Frontal cortex (tissue), 4 donors: ENCODE measurements around the gene COL4A4. TPM values are rescaled to one million over a fixed set of nuclear protein-coding genes. Genes with fewer than 3 reads are reported as not detected.
A peak's percentile ranks its signal among the peaks of the same experiment; 100 is the strongest.

Experiments used
- DNase-seq, 2 donors: peaks; one replicate each; pipeline ENCODE4 v3.0.0; 2012; ENCODE audit warnings: low spot score in 2 of 2
- FAIRE-seq: peaks from 2 replicates; lab custom pipeline; 2012; peaks lifted over from hg19 to GRCh38; lab: Jason Lieb, UNC
- total RNA-seq: library from RNA; depleted of rRNA; stranded (reverse); fragments of >200 nt; gene quantifications from one replicate; pipeline ENCODE4 v1.2.3, GENCODE V29; 2014
- donor health status: control.
- donor health status: control.
- donor health status: control.

Gene COL4A4
- total RNA-seq, 1 donor from 2014 or later = 0.41 TPM

GRCh38 chr2:227164763-227165291 is 822 bp upstream of the COL4A4 start:
- FAIRE-seq = no peak
- DNase-seq = peak in 1 of 2 donors; percentile 11

- DNase-seq (peak in 1 of 2 donors; percentile 23), FAIRE-seq (no peak)
Measured at GRCh38 chr2:227163485-227163997, 464 bp downstream of the COL4A4 start.

DNA sequence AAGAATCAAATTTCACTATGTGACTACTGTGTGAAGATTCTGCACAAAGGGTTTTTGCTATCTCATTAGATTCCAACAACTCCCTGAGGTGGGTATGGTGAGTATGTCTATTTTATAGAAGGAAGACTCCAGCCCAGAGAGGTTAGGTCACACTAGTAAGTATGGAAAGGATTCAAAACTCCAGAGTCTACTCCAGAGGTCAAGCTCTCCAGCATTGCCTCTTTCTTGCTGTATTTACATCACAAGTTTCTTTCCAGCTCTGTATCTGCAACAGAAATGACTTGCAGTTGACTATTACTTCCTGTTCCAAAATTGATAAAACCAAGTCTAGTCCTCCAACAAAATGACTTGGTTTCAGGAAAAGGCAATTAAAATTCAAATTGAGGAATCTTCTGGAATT is 2.1 kb downstream of the COL4A4 start:
- FAIRE-seq (no peak), DNase-seq (no peak)

DNA sequence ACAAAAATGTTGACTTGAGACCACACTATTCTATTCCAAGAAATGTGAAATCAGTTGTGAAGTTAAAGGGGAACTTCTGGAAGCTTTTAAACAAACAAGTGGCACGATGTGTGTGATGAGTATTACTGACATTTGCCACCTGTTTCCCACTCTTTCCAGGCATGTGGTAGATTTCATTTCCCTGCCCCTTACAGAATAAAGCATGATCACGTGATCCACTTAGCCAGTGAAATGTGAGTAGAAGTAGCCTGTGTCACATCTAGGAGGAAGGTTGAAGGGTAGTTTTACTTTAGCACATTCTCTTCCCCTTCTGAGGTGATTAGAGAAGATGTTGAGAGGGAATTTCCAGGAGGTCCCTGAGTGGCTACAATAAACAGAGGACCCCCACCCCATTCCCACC is 3.8 kb downstream of the COL4A4 start:
- no peak for FAIRE-seq
- no peak for DNase-seq

- DNase-seq = no peak
- no peak for FAIRE-seq
Measured at GRCh38 chr2:227154986-227155774, 8.8 kb downstream of the COL4A4 start.

GRCh38 chr2:227153758-227154486 is 10.1 kb downstream of the COL4A4 start:
- DNase-seq (no peak), FAIRE-seq (no peak)

GRCh38 chr2:227153307-227153706 is 10.7 kb downstream of the COL4A4 start:
- FAIRE-seq = no peak
- DNase-seq = no peak

DNA sequence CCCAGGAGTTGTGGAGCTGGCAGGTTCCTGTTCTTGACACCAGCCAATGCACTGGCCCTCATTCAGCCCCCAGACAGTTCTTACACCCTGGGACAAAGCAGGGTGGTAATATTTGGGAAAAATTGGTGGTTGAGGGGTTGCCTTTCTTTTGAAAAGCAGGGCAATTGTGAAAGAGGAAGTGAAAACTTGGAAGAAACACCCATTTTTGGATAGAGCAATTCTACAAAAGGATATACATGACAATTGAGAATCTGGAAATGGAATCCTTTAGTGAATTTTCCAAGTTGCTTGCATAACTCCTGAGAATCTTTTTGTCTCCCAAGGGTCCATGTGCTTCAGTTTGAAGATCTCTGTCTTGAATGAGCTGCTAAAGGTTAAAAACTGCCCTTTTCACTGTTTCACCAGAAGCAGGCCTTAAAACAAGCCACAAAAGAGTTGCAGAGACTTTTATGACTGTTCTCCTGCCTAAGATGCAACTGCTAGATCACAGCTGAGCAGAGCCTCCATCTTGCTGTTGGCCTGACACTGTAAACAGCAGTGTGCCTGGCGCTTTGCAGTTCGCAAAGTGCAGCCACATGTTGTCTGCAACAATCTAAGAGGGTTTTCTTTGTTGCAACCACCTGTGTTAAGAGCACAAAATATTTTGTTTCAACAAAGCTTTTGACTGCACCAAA is 11.8 kb downstream of the COL4A4 start:
- DNase-seq = no peak
- no peak for FAIRE-seq

DNA sequence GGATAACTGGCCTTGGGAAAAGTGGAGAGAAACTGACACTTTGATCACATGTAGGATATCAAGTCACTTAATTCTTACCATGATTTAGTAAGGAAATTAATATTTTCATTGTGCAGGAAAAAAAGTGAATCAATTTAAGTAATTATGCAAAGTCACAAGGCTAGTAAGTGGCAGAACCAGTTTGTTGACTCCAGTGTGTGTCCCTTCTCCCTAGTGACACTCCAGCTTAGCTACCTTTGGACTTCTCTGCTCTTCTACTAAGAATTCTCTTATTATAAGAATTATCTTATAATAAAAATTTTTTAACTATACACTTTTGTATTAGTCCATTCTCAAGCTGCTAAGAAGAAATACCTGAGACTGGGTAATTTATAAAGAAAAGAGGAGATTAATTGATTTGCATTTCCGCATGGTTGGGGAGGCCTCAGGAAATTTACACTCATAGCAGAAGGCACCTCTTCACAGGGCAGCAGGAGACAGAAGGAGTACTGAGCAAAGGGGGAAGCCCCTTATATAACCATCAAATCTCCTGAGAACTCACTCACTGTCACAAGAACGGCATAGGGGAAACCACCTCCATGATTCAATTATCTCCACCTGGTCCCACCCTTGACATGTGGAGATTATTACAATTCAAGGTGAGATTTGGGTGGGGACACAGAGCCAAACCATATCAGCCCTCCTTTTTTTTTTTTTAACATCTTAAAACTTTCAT is 13.6 kb downstream of the COL4A4 start:
- DNase-seq (no peak), FAIRE-seq (no peak)

- no peak for FAIRE-seq
- DNase-seq = no peak
Measured at GRCh38 chr2:227148106-227148505, 15.9 kb downstream of the COL4A4 start.

- no peak for FAIRE-seq
- DNase-seq = no peak
Measured at GRCh38 chr2:227147023-227147422, 17.0 kb downstream of the COL4A4 start.

- FAIRE-seq = no peak
- no peak for DNase-seq
Measured at GRCh38 chr2:227146456-227146855, 17.5 kb downstream of the COL4A4 start.

DNA sequence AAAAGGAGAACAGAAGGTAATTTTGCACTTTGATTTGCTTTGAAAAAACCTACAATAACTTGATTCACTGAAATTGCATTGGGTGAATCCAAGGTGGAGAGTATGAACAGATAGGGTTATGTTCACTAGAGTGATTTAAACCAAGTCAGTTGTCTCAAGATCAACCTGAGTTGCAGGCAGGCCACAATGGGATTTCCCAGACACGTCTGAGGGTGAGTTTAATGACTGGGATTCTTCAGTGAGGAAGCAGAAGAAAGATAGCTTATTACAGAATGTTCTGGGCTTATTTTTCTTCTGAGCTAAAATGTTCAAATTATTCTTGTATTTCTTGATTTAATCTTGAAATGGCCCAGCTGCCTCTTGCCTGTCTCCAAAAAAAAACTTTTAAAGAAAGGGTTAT is 20.1 kb downstream of the COL4A4 start:
- DNase-seq (no peak), FAIRE-seq (no peak)

DNA sequence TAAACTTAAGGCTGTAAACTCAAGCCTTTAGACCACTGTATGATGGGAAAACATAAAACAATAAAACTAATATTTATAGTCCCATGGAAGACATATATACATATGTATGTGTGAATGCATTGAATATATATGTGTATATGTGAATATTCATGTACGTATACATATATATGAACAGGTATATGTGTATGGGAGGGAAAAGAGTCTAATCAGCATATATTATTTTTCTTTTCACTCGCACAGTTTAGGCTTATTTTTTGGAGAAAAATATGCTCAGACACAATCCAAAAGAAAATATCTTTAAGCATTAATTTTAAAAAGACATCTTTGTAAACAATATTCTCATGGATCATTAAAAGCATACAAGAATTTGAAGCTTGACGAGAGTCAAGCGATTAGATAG is 22.7 kb downstream of the COL4A4 start:
- FAIRE-seq (no peak), DNase-seq (no peak)

DNA sequence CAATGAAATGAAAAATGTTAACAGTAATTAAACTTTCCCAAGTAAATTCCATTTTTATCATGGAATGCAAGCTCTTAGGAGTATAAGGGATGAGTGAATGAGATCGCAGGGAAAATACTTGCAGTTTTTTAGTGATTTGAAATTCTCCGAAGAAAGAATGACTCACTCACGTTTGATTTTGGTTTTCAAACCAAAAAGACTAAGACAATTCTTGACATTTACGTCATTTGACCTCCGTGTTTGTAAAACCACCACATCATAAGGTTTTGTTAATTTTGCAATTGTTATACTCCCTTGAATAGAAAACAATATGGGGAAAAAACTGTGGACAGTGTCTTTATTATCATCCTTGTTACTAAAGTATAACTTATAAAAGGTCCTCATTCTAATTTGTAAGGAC is 29.4 kb downstream of the COL4A4 start:
- no peak for FAIRE-seq
- DNase-seq = no peak

DNA sequence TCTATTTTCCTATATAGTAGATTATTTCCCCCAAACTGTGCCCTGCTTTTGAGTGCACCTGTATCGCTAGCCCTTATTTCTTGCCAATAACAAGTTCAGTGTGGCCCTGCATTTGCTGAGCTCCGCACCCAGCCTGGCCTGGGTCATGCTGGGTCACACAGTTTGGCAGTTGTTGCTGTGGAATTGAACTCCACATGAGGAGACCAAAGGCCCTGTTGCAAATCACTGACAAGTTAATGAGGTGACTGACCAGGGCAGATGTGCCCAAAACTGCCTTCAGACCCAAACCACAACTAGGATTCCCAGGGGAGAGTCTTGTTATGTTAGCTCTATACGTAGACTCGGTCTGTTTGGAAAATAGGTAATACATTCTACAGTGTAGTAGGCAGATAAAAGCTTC is 31.0 kb downstream of the COL4A4 start:
- FAIRE-seq (no peak), DNase-seq (no peak)

DNA sequence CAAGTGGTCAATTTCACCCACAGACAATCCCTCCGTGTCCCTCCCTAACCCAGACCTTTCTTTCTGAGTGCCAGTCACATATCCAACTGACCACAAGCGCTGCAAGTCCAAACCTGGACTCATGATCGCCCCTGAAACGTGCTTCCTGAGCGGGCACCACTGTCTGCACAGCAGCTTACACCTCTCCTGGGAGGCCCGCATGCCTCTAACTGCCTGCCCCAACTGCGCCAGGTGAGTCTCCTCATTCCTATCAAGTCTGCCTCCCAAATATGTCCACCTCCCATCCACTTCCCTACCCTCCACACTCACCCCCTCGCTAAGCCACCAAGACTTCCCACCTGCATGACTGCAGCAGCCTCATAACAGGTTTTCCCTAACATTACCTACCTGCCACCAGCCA is 33.4 kb downstream of the COL4A4 start:
- DNase-seq (no peak), FAIRE-seq (no peak)

GRCh38 chr2:227127201-227127600 is 36.8 kb downstream of the COL4A4 start:
- DNase-seq (no peak), FAIRE-seq (no peak)

DNA sequence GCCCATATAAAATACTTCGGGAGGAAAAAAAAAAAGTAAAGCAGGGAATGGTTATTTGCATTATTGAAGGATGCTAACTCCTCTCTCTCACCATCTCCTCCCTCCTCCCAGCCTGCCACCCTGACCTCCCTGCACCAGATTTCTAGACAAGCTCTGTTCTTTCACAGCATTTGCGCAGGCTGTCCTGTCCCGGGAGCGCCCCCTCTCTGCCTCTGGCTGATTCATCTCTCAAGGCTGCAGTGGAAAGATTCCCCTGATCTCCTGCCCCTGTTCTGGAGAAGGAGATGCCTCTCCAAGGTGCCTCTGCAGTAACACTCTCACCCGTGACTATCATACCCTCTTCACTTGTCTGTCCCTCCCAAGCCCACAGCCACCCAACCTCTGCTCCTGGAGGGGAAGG is 38.5 kb downstream of the COL4A4 start:
- no peak for DNase-seq
- no peak for FAIRE-seq

DNA sequence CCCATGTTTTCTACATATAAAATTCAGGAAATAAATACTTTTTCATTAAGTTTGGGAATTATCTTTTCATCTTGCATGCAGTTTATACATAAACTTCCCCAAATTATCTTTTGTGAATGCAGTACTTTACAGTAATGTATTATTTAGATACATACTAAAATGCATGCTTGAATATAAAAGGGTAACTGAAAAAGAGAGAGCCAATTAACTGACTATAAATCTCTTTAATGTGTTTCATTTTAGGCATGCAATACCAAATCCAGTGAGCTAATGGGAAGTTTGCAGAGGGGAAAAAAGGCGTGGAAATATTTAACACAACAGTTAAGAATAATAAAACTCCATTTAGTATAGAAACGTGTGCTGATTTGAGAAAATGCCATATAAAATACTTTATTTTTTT is 39.2 kb downstream of the COL4A4 start:
- FAIRE-seq (no peak), DNase-seq (no peak)
